GM18870 (cell line): ENCODE data around the gene TAF1.
"Not testable (repeated sequence)": the region's sequence is repeated elsewhere in the genome, so short reads cannot be mapped to it uniquely, and the experiment has no call there.

Experiments
- ATAC-seq: cut with Tn5 transposase; IDR thresholded peaks from one replicate; pipeline ENCODE4 v1.9.1; 2021; ENCODE audit warnings: moderate library complexity; ENCODE audit not compliant: unreplicated experiment

The TAF1 gene

GRCh38 chrX:71438750-71439149, 72.6 kb downstream of the TAF1 start:
- ATAC-seq, result no peak

- ATAC-seq, result no peak
These were observed 73.3 kb downstream of the TAF1 start for GRCh38 chrX:71439420-71439819.

GRCh38 chrX:71439896-71440295, 73.7 kb downstream of the TAF1 start:
- ATAC-seq, result no peak

- no peak for ATAC-seq
These were observed 74.2 kb downstream of the TAF1 start for GRCh38 chrX:71440401-71440800.

GRCh38 chrX:71441809-71442208, 75.7 kb downstream of the TAF1 start:
- ATAC-seq, result not testable (repeated sequence)

GRCh38 chrX:71450433-71451106, 84.4 kb downstream of the TAF1 start:
- ATAC-seq, result no peak

GRCh38 chrX:71451518-71451917, 85.4 kb downstream of the TAF1 start:
- not testable (repeated sequence) for ATAC-seq

- ATAC-seq, result no peak
These were observed 86.9 kb downstream of the TAF1 start for GRCh38 chrX:71453056-71453455.

GRCh38 chrX:71454222-71454621, 88.1 kb downstream of the TAF1 start:
- no peak for ATAC-seq

GRCh38 chrX:71458866-71459265, 92.7 kb downstream of the TAF1 start:
- ATAC-seq, result no peak

- no peak for ATAC-seq
These were observed 98.8 kb downstream of the TAF1 start for GRCh38 chrX:71464968-71465367.

- ATAC-seq, result no peak
These were observed 100.9 kb downstream of the TAF1 start for GRCh38 chrX:71466979-71467523.

- no peak for ATAC-seq
These were observed 109.8 kb downstream of the TAF1 start for GRCh38 chrX:71475785-71476540.

GRCh38 chrX:71482228-71482958, 116.2 kb downstream of the TAF1 start:
- ATAC-seq, result no peak

- no peak for ATAC-seq
These were observed 121.7 kb downstream of the TAF1 start for GRCh38 chrX:71487814-71488213.

- ATAC-seq, result no peak
These were observed 123.4 kb downstream of the TAF1 start for GRCh38 chrX:71489540-71489939.

GRCh38 chrX:71492231-71493065, 126.3 kb downstream of the TAF1 start:
- no peak for ATAC-seq

GRCh38 chrX:71493111-71493613, 127.0 kb downstream of the TAF1 start:
- no peak for ATAC-seq

GRCh38 chrX:71495979-71496378, 129.8 kb downstream of the TAF1 start:
- ATAC-seq, result not testable (repeated sequence)

- ATAC-seq, result no peak
These were observed 130.3 kb downstream of the TAF1 start for GRCh38 chrX:71496476-71496875.
